ENCODE data around the gene BRD4. TPM values are rescaled to one million over a fixed set of nuclear protein-coding genes. Genes with fewer than 3 reads are reported as not detected.

BRD4 gene
- total and polyA plus RNA-seq, 2 donors (not counting 3 experiments of a cell fraction or from before 2014, with no cell fraction given): 14.9 to 125 TPM

DNA sequence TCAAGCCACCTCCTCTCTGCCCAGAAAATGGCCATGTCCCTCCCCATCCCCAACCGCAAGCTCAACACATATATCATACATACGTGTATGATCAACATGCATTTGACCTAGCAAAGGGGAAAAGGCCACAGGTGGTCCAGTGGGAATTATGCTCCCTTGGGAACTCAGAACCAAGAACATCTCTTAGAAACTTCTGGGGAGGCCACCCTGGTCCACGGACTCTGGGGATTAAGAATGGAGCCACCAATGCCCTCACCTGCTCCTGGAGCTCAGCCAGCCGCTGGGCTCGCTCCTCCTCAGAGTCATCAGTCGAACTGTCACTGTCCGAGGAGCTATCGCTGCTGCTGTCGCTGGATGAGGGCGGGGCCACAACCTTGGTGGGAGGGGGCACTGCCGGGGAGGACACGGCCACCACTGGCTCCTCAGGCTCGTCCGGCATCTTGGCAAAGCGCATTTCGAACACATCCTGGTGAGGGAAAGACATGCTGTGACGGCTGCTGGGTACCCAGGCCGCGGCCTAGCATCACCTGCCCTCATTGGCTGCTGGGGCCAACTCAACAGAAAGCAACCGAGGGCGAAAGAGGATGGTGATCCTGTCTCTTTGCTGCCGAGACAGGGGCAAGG, 75.5 kb downstream of the BRD4 start:
- Histone ChIP-seq H3K4me3 (replicated peaks in 1 of 3; ENCODE audit: insufficient read depth in 1 of 3, low read depth in 1 of 3, low read length in 3 of 3) (no peak overlapping the region), H3K9ac (replicated peaks; ENCODE audit: extremely low read depth, insufficient read depth, low read length) (no peak overlapping the region), H3K9me1 (replicated peaks; ENCODE audit: control insufficient read depth, extremely low read depth, insufficient read depth, low read length) (no peaks in the 10 kb centered on the region), H3K9me3 (replicated peaks; ENCODE audit: control insufficient read depth, insufficient read depth, low read length) (no peaks in the 10 kb centered on the region), H3K79me2 (ENCODE audit: control insufficient read depth, insufficient read depth, low read length) (peaks cover under 1% of the 10 kb centered on the region), H3K36me3 (ENCODE audit: control insufficient read depth in 2 of 2, extremely low read depth in 1 of 2, insufficient read depth in 2 of 2, low read length in 2 of 2) (peaks cover 28 to 81% of the 10 kb centered on the region in 2 experiments), H3K27ac (ENCODE audit: insufficient read depth, low read depth, low read length) (no peak overlapping the region), H4K20me1 (replicated peaks; ENCODE audit: control insufficient read depth, extremely low read depth, insufficient read depth, low read length) (no peaks in the 10 kb centered on the region), H3K27me3 (ENCODE audit: control insufficient read depth in 2 of 2, insufficient read depth in 2 of 2, low read length in 2 of 2) (no peaks in the 10 kb centered on the region), H3K4me2 (ENCODE audit: insufficient read depth, low read length) (no peak overlapping the region), H2AFZ (ENCODE audit: low read depth, low read length) (no peak overlapping the region), H3K4me1 (ENCODE audit: control insufficient read depth, extremely low read depth, insufficient read depth, low read length) (peaks cover 7% of the 10 kb centered on the region)
- TF ChIP-seq MAX (IDR thresholded peaks at IDR 0.05; ENCODE audit: insufficient read depth, insufficient read length): no peak
- TF ChIP-seq GATA2 (IDR thresholded peaks at IDR 0.05; ENCODE audit: insufficient read depth, insufficient read length, low read depth, low read length): no peak
- no peak for TF ChIP-seq JUN (IDR thresholded peaks at IDR 0.05; ENCODE audit: borderline replicate concordance, insufficient read depth, insufficient read length, low read depth)
- TF ChIP-seq POLR2A (IDR thresholded peaks at IDR 0.05; ENCODE audit: low read depth, low read length): no peak
- TF ChIP-seq FOS (IDR thresholded peaks at IDR 0.05; ENCODE audit: borderline replicate concordance, insufficient read depth, low read length): no peak
- TF ChIP-seq MYC (IDR thresholded peaks at IDR 0.05; ENCODE audit: low read depth, low read length): no peak
- no peak for TF ChIP-seq EZH2 (IDR thresholded peaks at IDR 0.05; ENCODE audit: borderline replicate concordance, low read depth, low read length, severe bottlenecking)
- no peak for TF ChIP-seq POLR2AphosphoS5 (IDR thresholded peaks at IDR 0.05; ENCODE audit: insufficient read depth, low read depth, low read length)
- TF ChIP-seq CTCF (IDR thresholded peaks at IDR 0.05; ENCODE audit: extremely low read depth in 1 of 2, insufficient read depth in 1 of 2, low read depth in 1 of 2, low read length in 2 of 2): no peak
- FAIRE-seq: no peak
- ChIA-PET POLR2A (no interaction called here), CTCF (no interaction called here)
- DNase-seq (ENCODE audit: low read depth, low spot score): no peak
- intact Hi-C loops (cut with micrococcal nuclease): loop anchor here (10.0 kb wide), 1 partner anchor 152 kb away; the partner anchor contains the start of gene SYDE1
- BruUV-seq (replicated peaks): no TSS peak
- dilution Hi-C loops (cut with MboI; ENCODE audit: extremely low pct_ligation_motif_present, low sequenced_read_pairs): no loop called here
